Activated CD8-positive, alpha-beta memory T cell treated with anti-CD3 and anti-CD28 coated beads, Interleukin-2, amount 10 ng/mL, durations not matched to agents 7 days and 5 days (primary cell): ENCODE measurements around the gene ACTR2. TPM values are rescaled to one million over a fixed set of nuclear protein-coding genes. Genes with fewer than 3 reads are reported as not detected.
"Not testable (repeated sequence)": the region's sequence is repeated elsewhere in the genome, so short reads cannot be mapped to it uniquely, and the experiment has no call there.

Source experiments
- ATAC-seq: fragments of 150-1000 bp; cut with Tn5 transposase; one replicate; pipeline ENCODE4 v1.10.0; 2021; ENCODE audit warnings: moderate library complexity
- CTCF ChIA-PET: fragments of 350-600 bp; sonication (Branson Sonifier 250); formaldehyde crosslinking; loops from one replicate; lab custom pipeline; 2021; ENCODE audit warnings: antibody characterized with exemption; lab: Charles Lee
- DNase-seq: peaks from one replicate; pipeline ENCODE4 v3.0.0-alpha.2; 2020
- H3K27ac Mint-ChIP-seq: one replicate; pipeline ENCODE4 v1.8.0; 2021; ENCODE audit warnings: mild to moderate bottlenecking, mixed read lengths
- H3K27me3 Mint-ChIP-seq: one replicate; pipeline ENCODE4 v1.8.0; 2021; ENCODE audit warnings: mixed read lengths
- H3K36me3 Mint-ChIP-seq: one replicate; pipeline ENCODE4 v1.8.0; 2021; ENCODE audit warnings: mild to moderate bottlenecking, mixed read lengths
- H3K4me1 Mint-ChIP-seq: one replicate; pipeline ENCODE4 v1.8.0; 2021; ENCODE audit warnings: mixed read lengths
- H3K4me3 Mint-ChIP-seq: one replicate; pipeline ENCODE4 v1.8.0; 2021; ENCODE audit warnings: mild to moderate bottlenecking, moderate library complexity, mixed read lengths
- H3K9me3 Mint-ChIP-seq: one replicate; pipeline ENCODE4 v1.8.0; 2022; ENCODE audit warnings: low read depth, mixed read lengths
- total RNA-seq, 2 experiments: library from RNA; stranded (reverse); gene quantifications; one replicate each; pipeline ENCODE4 v1.2.3, GENCODE V29; 2021

ACTR2 gene
- total RNA-seq, 2 experiments from 2014 or later, result 367 to 502 TPM

GRCh38 chr2:65313126-65313953, 85.7 kb downstream of the ACTR2 start:
- DNase-seq, result no peak
- no peaks in the 10 kb centered on the region for H3K9me3 Mint-ChIP-seq
- no peak overlapping the region for H3K27ac Mint-ChIP-seq
- H3K27me3 Mint-ChIP-seq, result peaks cover 9% of the 10 kb centered on the region
- ATAC-seq, result no peak
- peaks cover 4% of the 10 kb centered on the region for H3K36me3 Mint-ChIP-seq
- H3K4me3 Mint-ChIP-seq, result no peak overlapping the region
- CTCF ChIA-PET, result no interaction called here
- H3K4me1 Mint-ChIP-seq, result peaks cover 7% of the 10 kb centered on the region

GRCh38 chr2:65313954-65314256, 86.3 kb downstream of the ACTR2 start:
- no peaks in the 10 kb centered on the region for H3K9me3 Mint-ChIP-seq
- CTCF ChIA-PET, result no interaction called here
- no peak overlapping the region for H3K4me3 Mint-ChIP-seq
- H3K27ac Mint-ChIP-seq, result no peak overlapping the region
- ATAC-seq (no peak), DNase-seq (no peak)
- H3K27me3 Mint-ChIP-seq, result peaks cover 6% of the 10 kb centered on the region
- H3K36me3 Mint-ChIP-seq, result peaks cover 6% of the 10 kb centered on the region
- peaks cover 9% of the 10 kb centered on the region for H3K4me1 Mint-ChIP-seq

- DNase-seq (no peak), ATAC-seq (no peak)
- Mint-ChIP-seq H3K27ac (no peak overlapping the region), H3K4me1 (peaks cover 19% of the 10 kb centered on the region), H3K36me3 (peaks cover 11% of the 10 kb centered on the region), H3K27me3 (peaks cover 6% of the 10 kb centered on the region), H3K9me3 (no peaks in the 10 kb centered on the region), H3K4me3 (no peak overlapping the region)
- CTCF ChIA-PET, result no interaction called here
These were observed 87.3 kb downstream of the ACTR2 start for GRCh38 chr2:65314801-65315441.

- Mint-ChIP-seq H3K27ac (no peak overlapping the region), H3K36me3 (peaks cover 11% of the 10 kb centered on the region), H3K27me3 (peaks cover 6% of the 10 kb centered on the region), H3K4me3 (no peak overlapping the region), H3K4me1 (peaks cover 31% of the 10 kb centered on the region), H3K9me3 (no peaks in the 10 kb centered on the region)
- CTCF ChIA-PET, result no interaction called here
- no peak for ATAC-seq
- no peak for DNase-seq
These were observed 88.4 kb downstream of the ACTR2 start for GRCh38 chr2:65316072-65316471.

GRCh38 chr2:65317351-65317750, 89.7 kb downstream of the ACTR2 start:
- not testable (repeated sequence) for H3K4me3 Mint-ChIP-seq, H3K27ac Mint-ChIP-seq, ATAC-seq, DNase-seq, H3K9me3 Mint-ChIP-seq, H3K27me3 Mint-ChIP-seq
- peaks cover 11% of the 10 kb centered on the region for H3K36me3 Mint-ChIP-seq
- peaks cover 33% of the 10 kb centered on the region for H3K4me1 Mint-ChIP-seq
- CTCF ChIA-PET, result interaction anchor here (1.0 kb wide), 1 partner anchor 16 kb away, joined by 4 read pairs; no protein-coding TSS in a partner anchor

GRCh38 chr2:65317841-65318240, 90.2 kb downstream of the ACTR2 start:
- H3K27ac Mint-ChIP-seq, result no peak overlapping the region
- H3K27me3 Mint-ChIP-seq, result peaks cover 4% of the 10 kb centered on the region
- CTCF ChIA-PET, result interaction anchor here (1.0 kb wide), 1 partner anchor 16 kb away, joined by 4 read pairs; no protein-coding TSS in a partner anchor
- peaks cover 11% of the 10 kb centered on the region for H3K36me3 Mint-ChIP-seq
- DNase-seq, result no peak
- no peak for ATAC-seq
- H3K9me3 Mint-ChIP-seq, result no peaks in the 10 kb centered on the region
- H3K4me1 Mint-ChIP-seq, result peaks cover 33% of the 10 kb centered on the region
- no peak overlapping the region for H3K4me3 Mint-ChIP-seq

GRCh38 chr2:65319072-65319673, 91.5 kb downstream of the ACTR2 start:
- DNase-seq (peak; percentile 29), ATAC-seq (no peak)
- CTCF ChIA-PET, result interaction anchor here (3.5 kb wide), 1 partner anchor 18 kb away, joined by 23 read pairs; no protein-coding TSS in a partner anchor
- peaks cover 4% of the 10 kb centered on the region for H3K27me3 Mint-ChIP-seq
- H3K27ac Mint-ChIP-seq, result peak overlapping the region; percentile 85
- H3K4me1 Mint-ChIP-seq, result peaks cover 33% of the 10 kb centered on the region
- no peaks in the 10 kb centered on the region for H3K9me3 Mint-ChIP-seq
- H3K36me3 Mint-ChIP-seq, result peaks cover 11% of the 10 kb centered on the region
- H3K4me3 Mint-ChIP-seq, result no peak overlapping the region

- Mint-ChIP-seq H3K36me3 (peaks cover 11% of the 10 kb centered on the region), H3K4me1 (peaks cover 33% of the 10 kb centered on the region), H3K27me3 (peaks cover 7% of the 10 kb centered on the region), H3K9me3 (no peaks in the 10 kb centered on the region), H3K27ac (peak overlapping the region; percentile 85), H3K4me3 (no peak overlapping the region)
- DNase-seq (no peak), ATAC-seq (no peak)
- CTCF ChIA-PET, result interaction anchor here (0.8 to 3.5 kb wide), 7 partner anchors 18 to 264 kb away, joined by 3 to 23 read pairs (median 3); partner anchors contain the start of genes ACTR2 and CEP68
These were observed 92.0 kb downstream of the ACTR2 start for GRCh38 chr2:65319674-65320041.

GRCh38 chr2:65320042-65320725, 92.6 kb downstream of the ACTR2 start:
- peaks cover 33% of the 10 kb centered on the region for H3K4me1 Mint-ChIP-seq
- CTCF ChIA-PET, result interaction anchor here (0.8 to 3.5 kb wide), 7 partner anchors 19 to 264 kb away, joined by 3 to 23 read pairs (median 3); partner anchors contain the start of genes ACTR2 and CEP68
- peak overlapping the region; percentile 49 for H3K4me3 Mint-ChIP-seq
- DNase-seq (peak; percentile 63), ATAC-seq (peak; percentile 94)
- H3K36me3 Mint-ChIP-seq, result peaks cover 11% of the 10 kb centered on the region
- peak overlapping the region; percentile 85 for H3K27ac Mint-ChIP-seq
- H3K9me3 Mint-ChIP-seq, result no peaks in the 10 kb centered on the region
- peaks cover 7% of the 10 kb centered on the region for H3K27me3 Mint-ChIP-seq

Other genes starting within 250 kb of the ACTR2 start
- gene SLC1A4, start 238.4 kb upstream of the ACTR2 start, total RNA-seq, result 100 to 1,000 TPM in 1 of 2 experiments, 10 to 100 TPM in 1; 61.7 to 113 TPM
- 1 to 10 TPM; 5.9 to 9.2 TPM for gene CEP68, start 171.4 kb upstream of the ACTR2 start, total RNA-seq
- 10 to 100 TPM; 58.4 to 78.3 TPM for gene RAB1A, start 97.7 kb upstream of the ACTR2 start, total RNA-seq
- gene SPRED2, start 204.8 kb downstream of the ACTR2 start, total RNA-seq, result 1 to 10 TPM; 3.2 to 3.5 TPM